Type B pancreatic cell (in vitro differentiated cells): ENCODE data around the gene SLC13A1. TPM values are rescaled to one million over a fixed set of nuclear protein-coding genes. Genes with fewer than 3 reads are reported as not detected.

Experiments used
- DNase-seq: peaks from one replicate; pipeline ENCODE4 v3.0.0; 2021; ENCODE audit warnings: mixed read lengths; ENCODE audit not compliant: unreplicated experiment; ENCODE audit errors: extremely low spot score
- H3K27ac Mint-ChIP-seq: 2 replicates; pipeline ENCODE4 v1.8.0; 2021; ENCODE audit warnings: mild to moderate bottlenecking, mixed read lengths
- H3K27me3 Mint-ChIP-seq: 2 replicates; pipeline ENCODE4 v1.8.0; 2021; ENCODE audit warnings: mixed read lengths
- H3K36me3 Mint-ChIP-seq: 2 replicates; pipeline ENCODE4 v1.8.0; 2021; ENCODE audit warnings: mixed read lengths
- H3K4me1 Mint-ChIP-seq: one replicate; pipeline ENCODE4 v1.8.0; 2021; ENCODE audit warnings: mixed read lengths; ENCODE audit not compliant: unreplicated experiment
- H3K4me3 Mint-ChIP-seq: 2 replicates; pipeline ENCODE4 v1.8.0; 2021; ENCODE audit warnings: mild to moderate bottlenecking, mixed read lengths
- H3K9me3 Mint-ChIP-seq: 2 replicates; pipeline ENCODE4 v1.8.0; 2021; ENCODE audit warnings: mixed read lengths
- total RNA-seq: library from RNA; stranded (reverse); gene quantifications from 2 replicates; pipeline ENCODE4 v1.2.1, GENCODE V29; 2021; ENCODE audit warnings: low replicate concordance
- TF ChIP-seq, protein P1 (sequence below): fragments of 200-600 bp; sonication (generic); conservative IDR thresholded peaks from 2 replicates; pipeline ENCODE4 v1.5.0; 2021; ENCODE audit warnings: antibody characterized with exemption, mild to moderate bottlenecking

The SLC13A1 gene
- total RNA-seq, 1 donor from 2014 or later = 0.07 TPM

DNA sequence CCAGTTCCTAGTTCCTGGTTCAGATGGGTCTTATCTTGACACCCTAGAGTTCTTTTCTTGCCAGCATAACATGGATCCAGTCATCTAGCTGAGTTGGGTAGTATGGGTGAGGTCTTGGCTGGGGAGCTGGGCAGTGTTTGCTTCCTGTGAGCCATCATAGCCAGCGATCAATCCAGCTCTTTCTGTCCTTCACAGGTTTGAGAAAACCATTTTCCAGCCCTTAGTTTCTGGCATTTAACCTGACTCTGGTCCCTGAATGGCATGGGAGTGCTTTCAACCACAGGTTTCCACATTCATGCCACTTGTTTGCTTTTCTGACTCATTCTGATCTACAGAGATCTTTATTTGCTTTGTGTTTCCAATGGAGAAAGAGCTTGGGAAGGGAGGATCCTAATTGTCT is 8.6 kb downstream of the SLC13A1 start:
- TF ChIP-seq, protein P1, sequence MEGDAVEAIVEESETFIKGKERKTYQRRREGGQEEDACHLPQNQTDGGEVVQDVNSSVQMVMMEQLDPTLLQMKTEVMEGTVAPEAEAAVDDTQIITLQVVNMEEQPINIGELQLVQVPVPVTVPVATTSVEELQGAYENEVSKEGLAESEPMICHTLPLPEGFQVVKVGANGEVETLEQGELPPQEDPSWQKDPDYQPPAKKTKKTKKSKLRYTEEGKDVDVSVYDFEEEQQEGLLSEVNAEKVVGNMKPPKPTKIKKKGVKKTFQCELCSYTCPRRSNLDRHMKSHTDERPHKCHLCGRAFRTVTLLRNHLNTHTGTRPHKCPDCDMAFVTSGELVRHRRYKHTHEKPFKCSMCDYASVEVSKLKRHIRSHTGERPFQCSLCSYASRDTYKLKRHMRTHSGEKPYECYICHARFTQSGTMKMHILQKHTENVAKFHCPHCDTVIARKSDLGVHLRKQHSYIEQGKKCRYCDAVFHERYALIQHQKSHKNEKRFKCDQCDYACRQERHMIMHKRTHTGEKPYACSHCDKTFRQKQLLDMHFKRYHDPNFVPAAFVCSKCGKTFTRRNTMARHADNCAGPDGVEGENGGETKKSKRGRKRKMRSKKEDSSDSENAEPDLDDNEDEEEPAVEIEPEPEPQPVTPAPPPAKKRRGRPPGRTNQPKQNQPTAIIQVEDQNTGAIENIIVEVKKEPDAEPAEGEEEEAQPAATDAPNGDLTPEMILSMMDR = no peak

DNA sequence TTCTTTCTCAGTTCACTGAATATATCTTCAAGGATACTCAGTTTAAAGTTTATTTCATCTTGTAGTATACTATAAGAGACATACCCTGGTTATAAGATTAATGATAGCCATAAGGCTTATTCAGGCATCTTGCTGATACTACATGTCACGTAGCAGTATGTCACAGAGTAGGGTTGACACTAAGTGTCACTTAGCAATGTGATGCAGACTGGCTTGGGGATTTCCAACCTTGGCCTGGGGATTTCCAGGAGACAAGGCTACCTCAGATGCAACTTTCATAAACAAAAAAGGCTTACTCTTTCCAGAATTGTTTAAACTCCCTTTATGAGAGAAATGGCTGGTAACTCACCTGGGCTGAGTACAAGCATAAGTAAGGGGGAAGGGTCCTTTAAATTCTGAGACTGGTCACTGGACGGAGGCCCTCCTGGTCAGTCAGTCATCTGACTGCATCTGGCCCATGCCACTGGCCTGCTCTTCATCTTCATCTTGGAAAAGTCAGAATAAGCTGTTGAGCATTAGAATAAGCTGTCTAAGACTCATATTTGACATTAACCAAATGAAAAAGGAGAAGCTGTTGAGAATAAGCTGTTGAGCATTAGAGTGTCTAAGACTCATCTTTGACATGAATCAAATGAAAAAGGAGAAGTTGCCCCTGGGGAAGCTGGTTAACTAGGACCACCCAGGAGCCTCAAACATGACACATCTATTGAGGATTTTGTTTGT is 9.5 kb downstream of the SLC13A1 start:
- peaks cover 5% of the 10 kb centered on the region for H3K27me3 Mint-ChIP-seq
- H3K9me3 Mint-ChIP-seq = no peaks in the 10 kb centered on the region
- H3K4me1 Mint-ChIP-seq = no peaks in the 10 kb centered on the region
- no peak overlapping the region for H3K4me3 Mint-ChIP-seq
- TF ChIP-seq, protein P1 = no peak
- H3K36me3 Mint-ChIP-seq = no peaks in the 10 kb centered on the region
- H3K27ac Mint-ChIP-seq = no peak overlapping the region
- DNase-seq = no peak

More for the DNA sequence above, 8.6 kb downstream of the SLC13A1 start:
- H3K36me3 Mint-ChIP-seq = no peaks in the 10 kb centered on the region
- DNase-seq = no peak
- H3K4me3 Mint-ChIP-seq = no peak overlapping the region
- H3K9me3 Mint-ChIP-seq = no peaks in the 10 kb centered on the region
- H3K27ac Mint-ChIP-seq = no peak overlapping the region
- no peaks in the 10 kb centered on the region for H3K4me1 Mint-ChIP-seq
- H3K27me3 Mint-ChIP-seq = peaks cover 5% of the 10 kb centered on the region

DNA sequence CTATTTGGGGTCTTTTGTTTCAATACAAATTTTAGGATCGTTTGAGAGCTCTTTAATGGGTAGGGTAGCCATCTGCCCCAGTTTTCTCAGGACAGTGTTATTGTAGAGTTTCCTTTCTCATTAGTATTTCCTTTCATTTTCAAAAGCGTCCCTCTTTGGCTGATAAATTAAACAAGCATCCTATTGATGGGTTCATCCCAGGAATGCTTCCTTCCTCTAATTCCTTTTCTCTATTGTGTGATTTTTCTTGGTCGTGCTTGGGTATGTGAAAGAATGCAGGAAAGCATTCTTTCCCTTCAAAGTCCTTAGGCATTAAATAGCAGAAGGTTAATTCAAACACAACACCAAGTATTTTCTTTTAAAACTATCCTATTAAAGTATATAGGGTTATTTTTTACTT is 14.0 kb downstream of the SLC13A1 start:
- no peak overlapping the region for H3K4me3 Mint-ChIP-seq
- no peaks in the 10 kb centered on the region for H3K4me1 Mint-ChIP-seq
- no peaks in the 10 kb centered on the region for H3K27me3 Mint-ChIP-seq
- TF ChIP-seq, protein P1 = no peak
- H3K9me3 Mint-ChIP-seq = no peaks in the 10 kb centered on the region
- DNase-seq = no peak
- H3K36me3 Mint-ChIP-seq = no peaks in the 10 kb centered on the region
- H3K27ac Mint-ChIP-seq = no peak overlapping the region

DNA sequence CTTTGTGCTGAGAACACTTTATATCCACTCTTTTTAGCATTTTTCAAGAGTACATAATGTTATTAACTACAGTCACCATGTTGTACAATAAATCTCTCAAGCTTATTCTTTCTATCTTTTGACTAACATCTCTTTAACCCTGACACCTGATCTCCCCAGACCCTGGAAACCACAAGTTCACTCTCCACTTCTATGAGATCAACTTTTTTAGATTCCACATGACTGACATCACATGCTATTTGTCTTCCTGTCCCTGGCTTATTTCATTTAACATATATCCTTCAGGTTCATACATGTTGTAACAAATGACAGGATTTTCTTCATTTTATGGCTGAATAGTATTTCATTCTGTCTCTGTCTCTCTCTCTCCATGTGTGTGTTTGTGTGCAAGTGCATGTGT is 15.5 kb downstream of the SLC13A1 start:
- TF ChIP-seq, protein P1 = no peak
- no peak overlapping the region for H3K27ac Mint-ChIP-seq
- no peak overlapping the region for H3K4me3 Mint-ChIP-seq
- H3K27me3 Mint-ChIP-seq = no peaks in the 10 kb centered on the region
- DNase-seq = no peak
- no peaks in the 10 kb centered on the region for H3K36me3 Mint-ChIP-seq
- no peaks in the 10 kb centered on the region for H3K9me3 Mint-ChIP-seq
- no peaks in the 10 kb centered on the region for H3K4me1 Mint-ChIP-seq

DNA sequence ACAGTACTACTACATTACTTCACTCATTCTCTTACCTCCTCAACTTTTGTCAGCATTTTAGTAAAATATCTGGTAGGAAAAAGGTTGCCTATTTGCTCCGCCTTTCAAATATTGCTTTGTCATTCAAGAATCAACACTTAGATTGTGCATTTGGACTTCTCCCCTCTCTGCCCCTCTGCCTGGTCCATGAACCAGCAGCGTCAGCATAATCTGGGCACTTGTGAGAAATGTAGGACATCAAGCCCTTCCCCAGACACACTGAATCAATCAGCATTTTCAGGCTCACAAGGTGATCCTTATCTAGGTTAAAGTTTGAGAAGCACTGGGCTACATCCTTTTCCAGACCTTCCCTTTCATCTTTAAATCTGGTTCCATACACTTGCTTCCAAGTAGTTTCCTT is 16.3 kb downstream of the SLC13A1 start:
- no peaks in the 10 kb centered on the region for H3K9me3 Mint-ChIP-seq
- no peak overlapping the region for H3K27ac Mint-ChIP-seq
- H3K27me3 Mint-ChIP-seq = no peaks in the 10 kb centered on the region
- no peak for DNase-seq
- H3K4me3 Mint-ChIP-seq = no peak overlapping the region
- no peaks in the 10 kb centered on the region for H3K36me3 Mint-ChIP-seq
- H3K4me1 Mint-ChIP-seq = no peaks in the 10 kb centered on the region
- TF ChIP-seq, protein P1 = no peak
